Nephron (organoid): ENCODE data around the gene RALGAPB.
A peak's percentile ranks its signal among the peaks of the same experiment; 100 is the strongest.
"Not testable (repeated sequence)": the region's sequence is repeated elsewhere in the genome, so short reads cannot be mapped to it uniquely, and the experiment has no call there.

Source experiments
- H3K27ac Mint-ChIP-seq, 3 experiments: 2 replicates each; pipeline ENCODE4 v1.8.0; 2020; ENCODE audit warnings: mixed read lengths in 3 of 3, mild to moderate bottlenecking in 2 of 3, moderate library complexity in 1 of 3
- H3K27me3 Mint-ChIP-seq: 2 replicates; pipeline ENCODE4 v1.8.0; 2021; ENCODE audit warnings: low read depth, mild to moderate bottlenecking, moderate library complexity, mixed read lengths
- H3K36me3 Mint-ChIP-seq: 2 replicates; pipeline ENCODE4 v1.8.0; 2020; ENCODE audit warnings: low read depth, mixed read lengths
- H3K4me1 Mint-ChIP-seq: 2 replicates; pipeline ENCODE4 v1.8.0; 2020; ENCODE audit warnings: mixed read lengths
- H3K4me3 Mint-ChIP-seq, 3 experiments: 2 replicates each; pipeline ENCODE4 v1.8.0; 2020; ENCODE audit warnings: mild to moderate bottlenecking in 3 of 3, mixed read lengths in 3 of 3, moderate library complexity in 2 of 3
- H3K9me3 Mint-ChIP-seq: 2 replicates; pipeline ENCODE4 v1.8.0; 2020; ENCODE audit warnings: mixed read lengths
- CTCF ChIP-seq, 3 experiments: fragments of 200-600 bp; sonication (generic); IDR thresholded peaks; one replicate each; pipeline ENCODE4 v1.5.0; 2021; ENCODE audit warnings: antibody characterized with exemption in 3 of 3; ENCODE audit not compliant: unreplicated experiment in 3 of 3

Gene RALGAPB

GRCh38 chr20:38434301-38434741 lies 38.3 kb upstream of the RALGAPB start:
- no peak for TF ChIP-seq CTCF (IDR thresholded peaks at IDR 0.05; ENCODE audit: unreplicated experiment in 3 of 3)
- H3K4me1 Mint-ChIP-seq, result peaks cover 16% of the 10 kb centered on the region
- H3K9me3 Mint-ChIP-seq, result peaks cover 3% of the 10 kb centered on the region
- peak overlapping the region; percentile 94 to 99 (median 97) for H3K4me3 Mint-ChIP-seq
- H3K27ac Mint-ChIP-seq, result peak overlapping the region; percentile 87 to 96 (median 95)
- H3K27me3 Mint-ChIP-seq, result peaks cover 6% of the 10 kb centered on the region
- peaks cover 47% of the 10 kb centered on the region for H3K36me3 Mint-ChIP-seq

- Mint-ChIP-seq H3K4me3 (peak within 1 kb of the TSS; percentile 94 to 99 (median 97)), H3K27me3 (peaks cover 6% of the 10 kb centered on the region), H3K36me3 (peaks cover 40% of the 10 kb centered on the region)
Observed at GRCh38 chr20:38434770-38435554, 37.7 kb upstream of the RALGAPB start, which contains the start of gene SNHG17. SNHG17 (minus strand) TSS chr20:38435328.

GRCh38 chr20:38435555-38435939 lies 37.1 kb upstream of the RALGAPB start:
- peaks cover 16% of the 10 kb centered on the region for H3K4me1 Mint-ChIP-seq
- peaks cover 6% of the 10 kb centered on the region for H3K27me3 Mint-ChIP-seq
- H3K36me3 Mint-ChIP-seq, result peaks cover 38% of the 10 kb centered on the region
- H3K27ac Mint-ChIP-seq, result peak overlapping the region in 2 of 3 experiments; percentile 87 to 95
- H3K4me3 Mint-ChIP-seq, result peak overlapping the region; percentile 94 to 99 (median 97)
- TF ChIP-seq CTCF (IDR thresholded peaks at IDR 0.05; ENCODE audit: unreplicated experiment in 3 of 3), result no peak
- peaks cover 3% of the 10 kb centered on the region for H3K9me3 Mint-ChIP-seq

More at GRCh38 chr20:38434770-38435554, 37.7 kb upstream of the RALGAPB start, which contains the start of gene SNHG17:
- H3K4me1 Mint-ChIP-seq, result peaks cover 16% of the 10 kb centered on the region
- peak; percentile 100 for TF ChIP-seq CTCF (IDR thresholded peaks at IDR 0.05; ENCODE audit: unreplicated experiment in 3 of 3)
- peak within 1 kb of the TSS; percentile 87 to 96 (median 95) for H3K27ac Mint-ChIP-seq
- peaks cover 3% of the 10 kb centered on the region for H3K9me3 Mint-ChIP-seq

GRCh38 chr20:38437796-38438195 lies 34.8 kb upstream of the RALGAPB start:
- peak overlapping the region in 1 of 3 experiments; percentile 54 for H3K4me3 Mint-ChIP-seq
- peaks cover 9% of the 10 kb centered on the region for H3K4me1 Mint-ChIP-seq
- H3K9me3 Mint-ChIP-seq, result no peaks in the 10 kb centered on the region
- H3K36me3 Mint-ChIP-seq, result peaks cover 16% of the 10 kb centered on the region
- H3K27ac Mint-ChIP-seq, result no peak overlapping the region
- peaks cover 10% of the 10 kb centered on the region for H3K27me3 Mint-ChIP-seq
- TF ChIP-seq CTCF (IDR thresholded peaks at IDR 0.05; ENCODE audit: unreplicated experiment in 3 of 3), result no peak

GRCh38 chr20:38441110-38441509 lies 31.5 kb upstream of the RALGAPB start:
- not testable (repeated sequence) for H3K36me3 Mint-ChIP-seq, H3K4me3 Mint-ChIP-seq, H3K27ac Mint-ChIP-seq, H3K9me3 Mint-ChIP-seq, H3K4me1 Mint-ChIP-seq, H3K27me3 Mint-ChIP-seq

- peak overlapping the region in 1 of 3 experiments; percentile 34 for H3K4me3 Mint-ChIP-seq
- no peak overlapping the region for H3K27ac Mint-ChIP-seq
- H3K27me3 Mint-ChIP-seq, result peaks cover 10% of the 10 kb centered on the region
Observed at GRCh38 chr20:38441916-38442315, 30.7 kb upstream of the RALGAPB start.

More at GRCh38 chr20:38441916-38442315, 30.7 kb upstream of the RALGAPB start:
- no peak for TF ChIP-seq CTCF (IDR thresholded peaks at IDR 0.05; ENCODE audit: unreplicated experiment in 3 of 3)
- Mint-ChIP-seq H3K9me3 (no peaks in the 10 kb centered on the region), H3K4me1 (peaks cover 5% of the 10 kb centered on the region), H3K36me3 (no peaks in the 10 kb centered on the region)
